Choroid plexus epithelial cell (primary cell): ENCODE results near the gene ALDH3B1.
A peak's percentile ranks its signal among the peaks of the same experiment; 100 is the strongest.

Experiments
- DNase-seq: peaks from one replicate; pipeline ENCODE4 v3.0.0-alpha.2; 2010; ENCODE audit warnings: low read depth
- H3K4me3 ChIP-seq: 2 replicates; pipeline ENCODE4 v1.5.1; 2011; ENCODE audit warnings: low read depth, mild to moderate bottlenecking, control low read depth, low read length, moderate library complexity
- TF ChIP-seq, protein P1 (sequence below): conservative IDR thresholded peaks from 2 replicates; pipeline ENCODE4 v1.5.1; 2011; ENCODE audit warnings: low read depth, mild to moderate bottlenecking, control low read depth, inconsistent platforms, low read length, moderate library complexity

The ALDH3B1 gene

GRCh38 chr11:68043349-68044144 lies 33.4 kb downstream of the ALDH3B1 start:
- peak; percentile 93 for DNase-seq
- peak overlapping the region; percentile 3 for H3K4me3 ChIP-seq
- TF ChIP-seq, protein P1, sequence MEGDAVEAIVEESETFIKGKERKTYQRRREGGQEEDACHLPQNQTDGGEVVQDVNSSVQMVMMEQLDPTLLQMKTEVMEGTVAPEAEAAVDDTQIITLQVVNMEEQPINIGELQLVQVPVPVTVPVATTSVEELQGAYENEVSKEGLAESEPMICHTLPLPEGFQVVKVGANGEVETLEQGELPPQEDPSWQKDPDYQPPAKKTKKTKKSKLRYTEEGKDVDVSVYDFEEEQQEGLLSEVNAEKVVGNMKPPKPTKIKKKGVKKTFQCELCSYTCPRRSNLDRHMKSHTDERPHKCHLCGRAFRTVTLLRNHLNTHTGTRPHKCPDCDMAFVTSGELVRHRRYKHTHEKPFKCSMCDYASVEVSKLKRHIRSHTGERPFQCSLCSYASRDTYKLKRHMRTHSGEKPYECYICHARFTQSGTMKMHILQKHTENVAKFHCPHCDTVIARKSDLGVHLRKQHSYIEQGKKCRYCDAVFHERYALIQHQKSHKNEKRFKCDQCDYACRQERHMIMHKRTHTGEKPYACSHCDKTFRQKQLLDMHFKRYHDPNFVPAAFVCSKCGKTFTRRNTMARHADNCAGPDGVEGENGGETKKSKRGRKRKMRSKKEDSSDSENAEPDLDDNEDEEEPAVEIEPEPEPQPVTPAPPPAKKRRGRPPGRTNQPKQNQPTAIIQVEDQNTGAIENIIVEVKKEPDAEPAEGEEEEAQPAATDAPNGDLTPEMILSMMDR = no peak

DNA sequence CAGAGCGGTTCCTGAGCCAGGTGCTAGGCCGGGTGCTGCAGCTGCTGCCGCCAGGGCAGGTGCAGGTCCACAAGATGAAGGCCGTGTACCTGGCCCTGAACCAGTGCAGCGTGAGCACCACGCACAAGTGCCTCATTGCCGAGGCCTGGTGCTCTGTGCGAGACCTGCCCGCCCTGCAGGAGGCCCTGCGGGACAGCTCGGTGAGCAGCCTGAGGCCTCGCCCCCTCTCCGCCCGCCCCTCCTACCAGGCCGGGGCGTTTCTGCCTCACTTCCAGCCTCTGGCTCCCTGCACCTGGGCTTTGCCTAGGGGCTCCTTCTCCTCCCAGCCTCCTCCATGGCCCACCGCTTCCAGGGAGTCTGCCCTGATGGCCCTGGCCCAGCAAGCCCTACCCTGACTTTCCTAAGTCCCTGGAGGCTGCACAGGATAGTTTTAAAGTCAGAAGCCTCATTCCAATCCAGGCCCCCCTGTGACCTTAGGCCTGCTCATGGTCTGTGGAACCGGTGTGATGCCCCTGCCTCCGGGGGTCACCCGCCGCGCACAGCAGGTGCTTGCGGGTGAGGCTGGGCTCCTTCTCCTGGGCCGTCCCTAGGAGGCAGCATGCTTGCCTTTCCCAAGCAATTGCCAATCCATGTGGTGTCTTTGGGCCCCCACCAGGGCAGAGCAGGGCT lies 34.2 kb downstream of the ALDH3B1 start:
- TF ChIP-seq, protein P1 = peak; percentile 24
- H3K4me3 ChIP-seq = peak overlapping the region; percentile 3
- DNase-seq = no peak

DNA sequence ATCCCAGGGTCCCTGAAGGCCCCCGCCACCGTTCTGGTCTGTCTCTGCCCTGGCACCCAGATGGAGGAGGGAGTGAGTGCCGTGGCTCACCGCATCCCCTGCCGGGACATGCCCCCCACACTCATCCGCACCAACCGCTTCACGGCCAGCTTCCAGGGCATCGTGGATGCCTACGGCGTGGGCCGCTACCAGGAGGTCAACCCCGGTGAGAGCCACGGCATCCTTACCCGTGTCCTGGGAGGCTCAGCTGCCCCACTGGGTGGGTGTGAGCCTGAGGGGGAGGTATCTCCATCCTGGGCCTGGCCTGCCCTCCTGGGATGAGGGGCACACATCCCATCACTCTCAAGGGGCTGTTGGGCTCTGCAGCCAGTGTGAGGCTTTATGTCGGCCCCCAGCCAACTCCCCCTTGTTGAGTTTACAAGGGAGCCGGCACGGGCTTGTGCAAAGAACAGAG lies 34.8 kb downstream of the ALDH3B1 start:
- TF ChIP-seq, protein P1 = no peak

DNA sequence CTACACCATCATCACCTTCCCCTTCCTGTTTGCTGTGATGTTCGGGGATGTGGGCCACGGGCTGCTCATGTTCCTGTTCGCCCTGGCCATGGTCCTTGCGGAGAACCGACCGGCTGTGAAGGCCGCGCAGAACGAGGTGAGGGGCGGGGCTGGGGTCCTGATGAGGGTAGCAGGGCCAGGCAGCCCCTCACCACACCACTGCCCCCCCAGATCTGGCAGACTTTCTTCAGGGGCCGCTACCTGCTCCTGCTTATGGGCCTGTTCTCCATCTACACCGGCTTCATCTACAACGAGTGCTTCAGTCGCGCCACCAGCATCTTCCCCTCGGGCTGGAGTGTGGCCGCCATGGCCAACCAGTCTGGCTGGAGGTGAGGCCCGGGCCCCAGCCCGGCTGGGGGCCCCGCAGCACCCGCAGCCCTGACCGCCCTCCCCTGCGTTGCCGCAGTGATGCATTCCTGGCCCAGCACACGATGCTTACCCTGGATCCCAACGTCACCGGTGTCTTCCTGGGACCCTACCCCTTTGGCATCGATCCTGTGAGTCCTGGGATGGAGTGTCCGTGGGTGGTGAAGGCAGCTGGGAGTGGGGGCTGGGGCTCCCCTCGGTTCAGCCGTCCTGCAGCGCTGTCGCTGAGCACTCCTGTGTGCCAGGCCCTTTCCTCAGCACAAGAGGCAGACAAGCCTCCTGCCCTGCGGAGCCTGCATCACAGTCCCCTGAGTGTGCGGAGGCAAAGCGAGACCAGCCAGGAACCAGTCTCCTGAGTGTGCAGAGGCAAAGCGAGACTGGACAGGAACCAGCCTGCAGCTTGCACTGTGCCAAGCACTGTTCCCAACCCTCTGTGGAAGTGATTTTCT lies 37.5 kb downstream of the ALDH3B1 start:
- H3K4me3 ChIP-seq = no peak overlapping the region
- no peak for DNase-seq
- TF ChIP-seq, protein P1 = no peak

More for the DNA sequence above, 34.8 kb downstream of the ALDH3B1 start:
- no peak overlapping the region for H3K4me3 ChIP-seq
- DNase-seq = no peak

GRCh38 chr11:68048681-68049508 lies 38.8 kb downstream of the ALDH3B1 start:
- no peak overlapping the region for H3K4me3 ChIP-seq
- no peak for DNase-seq
- TF ChIP-seq, protein P1 = no peak
